ENCODE results near the gene KCNS1. TPM values are rescaled to one million over a fixed set of nuclear protein-coding genes. Genes with fewer than 3 reads are reported as not detected.
A peak's percentile ranks its signal among the peaks of the same experiment; 100 is the strongest.

Gene KCNS1
- total RNA-seq, 2 donors from 2014 or later, result 0.18 to 1.5 TPM

DNA sequence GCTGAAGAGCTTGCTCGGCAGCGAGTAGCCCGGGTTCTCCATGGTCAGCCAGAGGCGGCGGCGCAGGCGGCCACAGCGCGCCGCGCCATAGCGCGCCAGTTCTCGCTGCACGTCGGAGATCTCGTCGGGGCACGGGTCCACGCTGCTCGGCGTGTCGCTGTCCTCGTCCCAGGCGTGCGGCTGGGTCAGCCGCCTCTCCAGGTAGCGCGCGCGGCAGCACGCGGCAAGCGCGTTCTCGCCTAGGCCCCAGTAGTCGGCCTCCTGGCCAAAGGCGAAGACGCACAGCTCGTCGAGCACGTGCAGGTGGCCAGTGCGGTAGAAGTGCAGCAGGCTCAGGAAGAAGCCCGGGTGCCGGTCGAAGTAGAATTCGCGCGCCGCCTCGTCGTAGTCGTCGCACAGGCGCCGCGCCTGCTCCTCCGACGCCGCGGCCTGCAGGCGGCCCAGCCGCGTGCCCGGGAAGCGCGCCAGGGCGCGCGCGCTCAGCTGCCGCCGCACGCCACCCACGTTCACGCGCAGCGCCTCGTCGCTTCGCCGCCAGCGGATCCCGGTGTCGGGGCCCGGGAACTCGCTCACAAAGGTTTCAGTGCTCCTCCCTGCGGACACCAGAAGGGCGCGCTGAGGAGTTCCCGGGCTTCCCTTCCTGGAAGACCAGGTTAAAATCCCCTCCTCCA lies 2.7 kb downstream of the KCNS1 start:
- H3K4me3 Mint-ChIP-seq, result no peak overlapping the region
- H3K9me3 Mint-ChIP-seq, result peaks cover 5% of the 10 kb centered on the region
- no peaks in the 10 kb centered on the region for H3K36me3 ChIP-seq (ENCODE audit: control insufficient read depth, insufficient read depth, low read length)
- H3K4me3 ChIP-seq (ENCODE audit: low read length), result no peak overlapping the region
- H3K27ac Mint-ChIP-seq, result no peak overlapping the region
- peak; percentile 94 for DNase-seq
- no peaks in the 10 kb centered on the region for H3K36me3 Mint-ChIP-seq (ENCODE audit: low read depth)
- H3K27ac ChIP-seq (ENCODE audit: low read depth, low read length), result no peak overlapping the region
- no peaks in the 10 kb centered on the region for H3K9me3 ChIP-seq (ENCODE audit: control insufficient read depth, low read length)
- peaks cover 17% of the 10 kb centered on the region for H3K27me3 ChIP-seq (ENCODE audit: control insufficient read depth, insufficient read depth, low read length, poor library complexity, severe bottlenecking)
- no peaks in the 10 kb centered on the region for H3K4me1 ChIP-seq (ENCODE audit: control insufficient read depth, insufficient read depth, low read length)
- 84 to 86% methylated on average over 70 to 91 of the region's 91 CpGs for WGBS, 2 experiments (ENCODE audit: insufficient coverage in 1 of 2, insufficient read length in 1 of 2)
- peaks cover 11% of the 10 kb centered on the region for H3K4me1 Mint-ChIP-seq
- peaks cover 36% of the 10 kb centered on the region for H3K27me3 Mint-ChIP-seq (ENCODE audit: insufficient read depth)
- no peak overlapping the region for H3K9ac ChIP-seq (ENCODE audit: extremely low read depth, low read length, poor library complexity, severe bottlenecking)
- TF ChIP-seq, protein P1, sequence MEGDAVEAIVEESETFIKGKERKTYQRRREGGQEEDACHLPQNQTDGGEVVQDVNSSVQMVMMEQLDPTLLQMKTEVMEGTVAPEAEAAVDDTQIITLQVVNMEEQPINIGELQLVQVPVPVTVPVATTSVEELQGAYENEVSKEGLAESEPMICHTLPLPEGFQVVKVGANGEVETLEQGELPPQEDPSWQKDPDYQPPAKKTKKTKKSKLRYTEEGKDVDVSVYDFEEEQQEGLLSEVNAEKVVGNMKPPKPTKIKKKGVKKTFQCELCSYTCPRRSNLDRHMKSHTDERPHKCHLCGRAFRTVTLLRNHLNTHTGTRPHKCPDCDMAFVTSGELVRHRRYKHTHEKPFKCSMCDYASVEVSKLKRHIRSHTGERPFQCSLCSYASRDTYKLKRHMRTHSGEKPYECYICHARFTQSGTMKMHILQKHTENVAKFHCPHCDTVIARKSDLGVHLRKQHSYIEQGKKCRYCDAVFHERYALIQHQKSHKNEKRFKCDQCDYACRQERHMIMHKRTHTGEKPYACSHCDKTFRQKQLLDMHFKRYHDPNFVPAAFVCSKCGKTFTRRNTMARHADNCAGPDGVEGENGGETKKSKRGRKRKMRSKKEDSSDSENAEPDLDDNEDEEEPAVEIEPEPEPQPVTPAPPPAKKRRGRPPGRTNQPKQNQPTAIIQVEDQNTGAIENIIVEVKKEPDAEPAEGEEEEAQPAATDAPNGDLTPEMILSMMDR (conservative IDR thresholded peaks at IDR 0.05), result peak; percentile 70

DNA sequence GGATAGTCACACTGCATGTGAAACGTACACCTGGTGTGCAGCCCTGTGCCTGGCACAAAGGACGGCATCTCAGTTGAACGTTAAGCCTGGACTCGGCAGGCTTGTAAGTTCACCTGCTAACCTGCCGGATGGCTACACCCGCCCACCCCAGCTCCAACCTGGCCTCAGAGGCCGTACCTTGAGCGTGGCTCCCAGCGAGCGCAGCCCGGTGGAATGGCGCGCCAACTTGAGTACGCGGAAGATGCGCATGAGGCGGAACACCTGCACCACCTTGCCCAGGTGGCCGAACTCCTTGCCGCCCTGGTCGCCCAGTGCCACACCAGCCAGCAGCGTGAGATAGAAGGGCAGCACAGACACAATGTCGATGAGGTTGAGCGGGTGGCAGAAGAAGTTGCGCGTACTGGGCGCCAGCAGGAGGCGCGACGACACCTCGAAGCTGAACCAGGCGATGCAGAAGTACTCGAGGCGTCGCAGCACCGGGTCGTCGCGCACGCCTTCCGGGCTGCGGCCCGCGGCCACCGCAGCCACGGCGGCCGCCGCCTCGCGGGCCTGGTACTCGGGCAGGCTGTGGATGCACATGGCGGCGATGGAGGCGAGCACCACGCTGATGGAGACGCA lies 3.3 kb downstream of the KCNS1 start:
- Mint-ChIP-seq H3K4me1 (peaks cover 11% of the 10 kb centered on the region), H3K9me3 (peaks cover 5% of the 10 kb centered on the region), H3K27ac (no peak overlapping the region), H3K4me3 (no peak overlapping the region), H3K36me3 (ENCODE audit: low read depth) (no peaks in the 10 kb centered on the region), H3K27me3 (ENCODE audit: insufficient read depth) (peaks cover 36% of the 10 kb centered on the region)
- H3K4me1 ChIP-seq (ENCODE audit: control insufficient read depth, insufficient read depth, low read length), result no peaks in the 10 kb centered on the region
- TF ChIP-seq, protein P1 (conservative IDR thresholded peaks at IDR 0.05), result no peak
- H3K9ac ChIP-seq (ENCODE audit: extremely low read depth, low read length, poor library complexity, severe bottlenecking), result no peak overlapping the region
- H3K36me3 ChIP-seq (ENCODE audit: control insufficient read depth, insufficient read depth, low read length), result no peaks in the 10 kb centered on the region
- no peak for DNase-seq
- H3K9me3 ChIP-seq (ENCODE audit: control insufficient read depth, low read length), result no peaks in the 10 kb centered on the region
- H3K27ac ChIP-seq (ENCODE audit: low read depth, low read length), result no peak overlapping the region
- no peak overlapping the region for H3K4me3 ChIP-seq (ENCODE audit: low read length)
- H3K27me3 ChIP-seq (ENCODE audit: control insufficient read depth, insufficient read depth, low read length, poor library complexity, severe bottlenecking), result peaks cover 17% of the 10 kb centered on the region
- WGBS, 2 experiments (ENCODE audit: insufficient coverage in 1 of 2, insufficient read length in 1 of 2), result 94 to 97% methylated on average over 41 to 56 of the region's 56 CpGs

DNA sequence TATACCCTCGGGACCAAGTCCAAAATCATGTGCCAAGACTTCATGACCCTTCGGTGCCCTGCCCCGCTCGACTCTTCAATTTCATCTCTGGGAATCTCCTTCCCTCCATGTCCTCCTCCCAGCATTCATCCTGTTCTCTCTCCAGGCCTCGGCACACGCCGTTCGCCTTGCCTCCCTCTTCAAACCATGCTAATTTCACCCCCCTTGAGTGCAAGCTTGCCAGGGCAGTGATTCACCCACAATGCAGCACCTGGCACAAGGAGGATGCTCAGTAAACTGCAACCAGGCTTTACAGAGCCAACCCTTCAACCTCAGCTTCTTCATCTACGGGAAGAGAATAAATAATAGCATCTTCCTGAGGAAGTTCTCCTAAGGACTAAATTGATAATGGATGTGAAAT lies 4.1 kb downstream of the KCNS1 start:
- TF ChIP-seq, protein P1 (conservative IDR thresholded peaks at IDR 0.05), result no peak
- Mint-ChIP-seq H3K9me3 (peaks cover 5% of the 10 kb centered on the region), H3K4me1 (peaks cover 11% of the 10 kb centered on the region), H3K4me3 (no peak overlapping the region), H3K36me3 (ENCODE audit: low read depth) (no peaks in the 10 kb centered on the region), H3K27ac (no peak overlapping the region), H3K27me3 (ENCODE audit: insufficient read depth) (peaks cover 36% of the 10 kb centered on the region)
- no peak for DNase-seq
- H3K27me3 ChIP-seq (ENCODE audit: control insufficient read depth, insufficient read depth, low read length, poor library complexity, severe bottlenecking), result peaks cover 17% of the 10 kb centered on the region
- no peak overlapping the region for H3K27ac ChIP-seq (ENCODE audit: low read depth, low read length)
- WGBS, 2 experiments (ENCODE audit: insufficient coverage in 1 of 2, insufficient read length in 1 of 2), result 93 to 96% methylated on average over 8 to 9 of the region's 9 CpGs
- no peak overlapping the region for H3K9ac ChIP-seq (ENCODE audit: extremely low read depth, low read length, poor library complexity, severe bottlenecking)
- no peaks in the 10 kb centered on the region for H3K4me1 ChIP-seq (ENCODE audit: control insufficient read depth, insufficient read depth, low read length)
- no peaks in the 10 kb centered on the region for H3K36me3 ChIP-seq (ENCODE audit: control insufficient read depth, insufficient read depth, low read length)
- no peaks in the 10 kb centered on the region for H3K9me3 ChIP-seq (ENCODE audit: control insufficient read depth, low read length)
- no peak overlapping the region for H3K4me3 ChIP-seq (ENCODE audit: low read length)

Measured in endodermal cell (in vitro differentiated cells).